ENCODE measurements around the gene TUBD1.
"Not testable (repeated sequence)": the region's sequence is repeated elsewhere in the genome, so short reads cannot be mapped to it uniquely, and the experiment has no call there.

Gene TUBD1

GRCh38 chr17:59842901-59843652, 49.7 kb downstream of the TUBD1 start:
- peak; percentile 65 for DNase-seq

GRCh38 chr17:59841882-59842263, 50.9 kb downstream of the TUBD1 start:
- DNase-seq = not testable (repeated sequence)

GRCh38 chr17:59841091-59841881, 51.5 kb downstream of the TUBD1 start:
- DNase-seq = not testable (repeated sequence)

- no peak for DNase-seq
These were observed 52.2 kb downstream of the TUBD1 start for GRCh38 chr17:59840329-59841090.

GRCh38 chr17:59839651-59840328, 53.0 kb downstream of the TUBD1 start:
- no peak for DNase-seq

GRCh38 chr17:59838052-59838916, 54.5 kb downstream of the TUBD1 start:
- DNase-seq = no peak

- DNase-seq = no peak
These were observed 55.3 kb downstream of the TUBD1 start for GRCh38 chr17:59837308-59838051.

- no peak for DNase-seq
These were observed 59.8 kb downstream of the TUBD1 start for GRCh38 chr17:59832883-59833379.

- DNase-seq = no peak
These were observed 61.8 kb downstream of the TUBD1 start for GRCh38 chr17:59830846-59831486.

- DNase-seq = no peak
These were observed 62.6 kb downstream of the TUBD1 start for GRCh38 chr17:59830007-59830630.

GRCh38 chr17:59829217-59830006, 63.3 kb downstream of the TUBD1 start:
- DNase-seq = no peak

- not testable (repeated sequence) for DNase-seq
These were observed 63.9 kb downstream of the TUBD1 start for GRCh38 chr17:59828819-59829216.

GRCh38 chr17:59828478-59828760, 64.3 kb downstream of the TUBD1 start:
- no peak for DNase-seq

- no peak for DNase-seq
These were observed 64.8 kb downstream of the TUBD1 start for GRCh38 chr17:59827721-59828477.

GRCh38 chr17:59826706-59827453, 65.9 kb downstream of the TUBD1 start:
- no peak for DNase-seq

GRCh38 chr17:59825533-59826322, 67.0 kb downstream of the TUBD1 start:
- DNase-seq = no peak

GRCh38 chr17:59815965-59816364, 76.8 kb downstream of the TUBD1 start:
- DNase-seq = no peak

Data from stimulated activated CD4-positive, alpha-beta T cell treated with anti-CD3 and anti-CD28 coated beads, Interleukin-4, amount 100 ng/mL, for 1 hour (primary cell).